HG03280 (cell line): ENCODE data around the gene PTTG1IP2.

Experiments used
- ATAC-seq: cut with Tn5 transposase; IDR thresholded peaks from one replicate; pipeline ENCODE4 v1.9.1; 2021; ENCODE audit warnings: mild to moderate bottlenecking, moderate library complexity; ENCODE audit not compliant: unreplicated experiment

Gene PTTG1IP2

DNA sequence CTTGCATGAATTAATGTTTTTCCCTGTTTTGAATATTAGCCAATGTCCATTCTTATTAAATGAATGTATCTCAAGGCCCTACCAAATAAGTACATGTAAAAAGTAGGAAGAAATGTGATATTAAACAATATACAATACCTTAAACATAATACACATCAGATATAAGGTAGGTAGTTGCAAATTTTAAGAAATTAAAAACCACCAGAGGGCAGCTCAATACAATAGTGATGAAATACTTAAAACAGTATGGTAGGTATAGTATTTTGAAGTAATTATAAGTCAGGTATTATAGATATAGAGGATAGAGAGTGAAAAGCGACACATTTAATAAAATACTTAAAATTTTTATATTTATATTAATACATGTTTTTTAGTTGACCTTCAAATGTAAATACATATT is 83.1 kb downstream of the PTTG1IP2 start:
- no peak for ATAC-seq

DNA sequence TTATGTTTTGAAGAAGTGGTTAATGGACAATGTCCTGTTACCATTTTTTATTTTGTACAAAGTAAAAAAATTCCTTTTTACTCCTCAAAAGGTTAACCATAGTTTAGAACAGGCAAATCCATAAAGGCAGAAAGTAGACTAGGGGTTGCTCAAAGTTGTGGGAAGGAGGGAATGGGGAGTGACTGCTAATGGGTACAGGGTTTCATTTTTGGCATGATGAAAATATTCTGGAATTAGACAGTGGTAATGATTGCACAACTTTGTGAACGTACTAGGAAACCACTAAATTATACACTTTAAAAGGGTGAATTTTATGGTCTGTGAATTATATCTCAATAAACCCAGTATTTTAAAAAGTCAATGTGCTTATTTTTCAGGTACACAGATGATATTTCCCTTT is 91.3 kb downstream of the PTTG1IP2 start:
- ATAC-seq: no peak
